B cell (primary cell): ENCODE measurements around the gene EXOC6. TPM values are rescaled to one million over a fixed set of nuclear protein-coding genes. Genes with fewer than 3 reads are reported as not detected.

Experiments used
- ATAC-seq: fragments of 200-7000 bp; cut with Tn5 transposase; one replicate; pipeline ENCODE4 v1.10.0; 2021; ENCODE audit warnings: low read depth, mild to moderate bottlenecking, moderate number of reproducible peaks, moderate library complexity
- CTCF ChIA-PET: fragments of 350-600 bp; sonication (Branson Sonifier 250); formaldehyde crosslinking; loops from one replicate; lab custom pipeline; 2021; ENCODE audit warnings: antibody characterized with exemption, inconsistent platforms; lab: Charles Lee
- POLR2A ChIA-PET: fragments of 350-600 bp; sonication (Branson Sonifier 250); formaldehyde crosslinking; loops from one replicate; lab custom pipeline; 2021; ENCODE audit warnings: antibody characterized with exemption; lab: Charles Lee
- DNase-seq: peaks from one replicate; pipeline ENCODE4 v3.0.0; 2013
- H2AFZ ChIP-seq: 2 replicates; pipeline ENCODE4 v1.6.1; 2012; ENCODE audit warnings: mild to moderate bottlenecking, low read depth, low read length; ENCODE audit not compliant: insufficient read depth, poor library complexity, severe bottlenecking
- H3K27ac ChIP-seq, 2 donors: 1 replicate in 1 of 2; 2 replicates in 1 of 2; pipeline ENCODE4 v1.5.1; 2012 to 2013; ENCODE audit warnings: low read length in 2 of 2, mild to moderate bottlenecking in 2 of 2, moderate library complexity in 1 of 2
- H3K27me3 ChIP-seq, 4 experiments: fragments of 200-600 bp in 1 of 4; sonication (generic) in 1 of 4; replicated peaks in 1 of 4; 1 replicate in 2 of 4; 2 replicates in 2 of 4; pipeline versions ENCODE4 v1.6.1 to v1.7.0; 2013 to 2016; ENCODE audit warnings: low read length in 3 of 4, mild to moderate bottlenecking in 2 of 4, mixed read lengths in 1 of 4, moderate library complexity in 1 of 4; ENCODE audit not compliant: insufficient read depth in 4 of 4, control insufficient read depth in 3 of 4; ENCODE audit errors: control extremely low read depth in 1 of 4
- H3K36me3 ChIP-seq, 2 experiments: replicated peaks in 1 of 2; 1 replicate in 1 of 2; 2 replicates in 1 of 2; pipeline versions ENCODE4 v1.6.1 to v1.7.1; 2013; ENCODE audit warnings: low read length in 1 of 2; ENCODE audit not compliant: insufficient read depth in 2 of 2, control insufficient read depth in 1 of 2; ENCODE audit errors: control extremely low read depth in 1 of 2, extremely low read depth in 1 of 2
- H3K4me1 ChIP-seq, 2 donors: fragments of 200-600 bp in 1 of 2; sonication (generic) in 1 of 2; 1 replicate in 1 of 2; 2 replicates in 1 of 2; pipeline versions ENCODE4 v1.5.1 to v1.6.1; 2013 to 2017; ENCODE audit warnings: low read length in 2 of 2; ENCODE audit not compliant: control insufficient read depth in 2 of 2, insufficient read depth in 2 of 2
- H3K4me2 ChIP-seq: replicated peaks from 2 replicates; pipeline ENCODE3; 2012; ENCODE audit warnings: mild to moderate bottlenecking, low read depth, low read length; ENCODE audit not compliant: poor library complexity, severe bottlenecking
- H3K4me3 ChIP-seq, 5 experiments: fragments of 200-600 bp in 1 of 5; sonication (generic) in 1 of 5; 1 replicate in 3 of 5; 2 replicates in 2 of 5; pipeline versions ENCODE4 v1.5.1 to v1.7.0; 2011 to 2016; ENCODE audit warnings: low read length in 4 of 5, mild to moderate bottlenecking in 4 of 5, low read depth in 2 of 5, control low read depth in 1 of 5, moderate library complexity in 1 of 5; ENCODE audit not compliant: insufficient read depth in 1 of 5; ENCODE audit errors: control extremely low read depth in 1 of 5, extremely low read depth in 1 of 5
- H3K79me2 ChIP-seq: fragments of 200-600 bp; sonication (generic); one replicate; pipeline ENCODE4 v1.6.0; 2016; ENCODE audit warnings: low read length; ENCODE audit not compliant: control insufficient read depth, insufficient read depth
- H3K9ac ChIP-seq: fragments of 200-600 bp; sonication (generic); 2 replicates; pipeline ENCODE4 v1.6.1; 2017; ENCODE audit warnings: mild to moderate bottlenecking, low read length, moderate library complexity
- H3K9me3 ChIP-seq, 3 donors: one replicate each; pipeline versions ENCODE4 v1.6.1 to v1.7.1; 2013; ENCODE audit warnings: low read length in 2 of 3; ENCODE audit not compliant: control insufficient read depth in 2 of 3, insufficient read depth in 1 of 3; ENCODE audit errors: control extremely low read depth in 1 of 3
- H4K20me1 ChIP-seq: 2 replicates; pipeline ENCODE4 v1.6.0; 2012; ENCODE audit warnings: mild to moderate bottlenecking, low read length; ENCODE audit not compliant: insufficient read depth, control insufficient read depth, poor library complexity, severe bottlenecking
- H3K27ac Mint-ChIP-seq: one replicate; pipeline ENCODE4 v1.8.0; 2021; ENCODE audit warnings: mixed read lengths
- H3K27me3 Mint-ChIP-seq: one replicate; pipeline ENCODE4 v1.8.0; 2021; ENCODE audit warnings: mixed read lengths
- H3K4me1 Mint-ChIP-seq: one replicate; pipeline ENCODE4 v1.8.0; 2021; ENCODE audit warnings: mixed read lengths
- H3K4me3 Mint-ChIP-seq: one replicate; pipeline ENCODE4 v1.8.0; 2021; ENCODE audit warnings: mixed read lengths
- H3K9me3 Mint-ChIP-seq: one replicate; pipeline ENCODE4 v1.8.0; 2022; ENCODE audit warnings: mixed read lengths; ENCODE audit not compliant: insufficient read depth
- CTCF ChIP-seq: fragments of 200-600 bp; IDR thresholded peaks from one replicate; pipeline ENCODE4 v1.8.0; 2022; ENCODE audit warnings: antibody characterized with exemption, mild to moderate bottlenecking
- EZH2 ChIP-seq: IDR thresholded peaks from 2 replicates; pipeline ENCODE4 v1.6.1; 2012; ENCODE audit warnings: borderline replicate concordance, low read depth, mild to moderate bottlenecking, moderate library complexity, low read length; ENCODE audit not compliant: insufficient read depth, poor library complexity, severe bottlenecking
- WGBS: methylation state at CpG from one replicate; pipeline ENCODE4 v1.1.5; 2013; ENCODE audit warnings: missing lambda C conversion rate; ENCODE audit not compliant: insufficient coverage; 5-methylcytosine and 5-hydroxymethylcytosine counted together
- intact Hi-C: fragments of 100-400 bp; cut with micrococcal nuclease; formaldehyde crosslinking; loops from one replicate; pipeline ENCODE4 v1.10.0; 2022
- polyA plus RNA-seq: library from polyadenylated mRNA; depleted of rRNA; stranded (reverse); fragments of >200 nt; gene quantifications from 2 replicates; pipeline ENCODE4 v1.2.3, GENCODE V29; 2012
- total RNA-seq, 2 donors: library from RNA; stranded (reverse); fragments of 120-200 nt in 1 of 2; gene quantifications; 1 replicate in 1 of 2; 2 replicates in 1 of 2; pipeline versions ENCODE4 v1.2.3 to v1.2.4, GENCODE V29; 2013 to 2022

Gene EXOC6
- total and polyA plus RNA-seq, 2 donors (not counting 1 experiment from before 2014, with no cell fraction given) = 7.9 to 22.6 TPM

GRCh38 chr10:92830478-92831389 lies 17.6 kb upstream of the EXOC6 start:
- Histone ChIP-seq H3K36me3 (no peaks in the 10 kb centered on the region), H3K79me2 (no peaks in the 10 kb centered on the region), H4K20me1 (no peaks in the 10 kb centered on the region), H3K27me3 (no peaks in the 10 kb centered on the region), H3K9ac (peak overlapping the region; percentile 45), H3K27ac (no peak overlapping the region), H3K4me2 (peak overlapping the region; percentile 73), H3K4me1 (peaks cover 10 to 15% of the 10 kb centered on the region in 2 donors), H3K4me3 (peak overlapping the region; percentile 3 to 51 (median 35)), H3K9me3 (no peaks in the 10 kb centered on the region), H2AFZ (peak overlapping the region; percentile 80)
- ChIA-PET POLR2A (interaction anchor here (0.7 kb wide), 1 partner anchor 13 kb away, joined by 3 read pairs; no protein-coding TSS in a partner anchor), CTCF (no interaction called here)
- Mint-ChIP-seq H3K9me3 (no peaks in the 10 kb centered on the region), H3K27ac (peak overlapping the region; percentile 60), H3K4me1 (peaks cover 34% of the 10 kb centered on the region), H3K4me3 (peak overlapping the region; percentile 77), H3K27me3 (no peaks in the 10 kb centered on the region)
- peak; percentile 45 for DNase-seq
- WGBS = 2% methylated on average over 5 of the region's 12 CpGs
- intact Hi-C loops = no loop called here
- peak; percentile 85 for ATAC-seq
- no peak for TF ChIP-seq CTCF
- TF ChIP-seq EZH2 = no peak

- no peak overlapping the region for H3K4me3 Mint-ChIP-seq
- ChIA-PET POLR2A (no interaction called here), CTCF (interaction anchor here (3.6 kb wide), 1 partner anchor 11 kb away, joined by 32 read pairs; no protein-coding TSS in a partner anchor)
- no peak for DNase-seq
- Histone ChIP-seq H2AFZ (no peak overlapping the region), H3K4me2 (no peak overlapping the region), H4K20me1 (no peaks in the 10 kb centered on the region), H3K9ac (no peak overlapping the region), H3K79me2 (no peaks in the 10 kb centered on the region), H3K9me3 (no peaks in the 10 kb centered on the region), H3K27ac (no peak overlapping the region), H3K4me1 (peaks cover 8 to 10% of the 10 kb centered on the region in 2 donors), H3K36me3 (no peaks in the 10 kb centered on the region), H3K27me3 (no peaks in the 10 kb centered on the region), H3K4me3 (no peak overlapping the region)
- WGBS = 97% methylated on average over 5 of the region's 10 CpGs
- peaks cover 24% of the 10 kb centered on the region for H3K4me1 Mint-ChIP-seq
- intact Hi-C loops = no loop called here
- ATAC-seq = no peak
- TF ChIP-seq EZH2 (no peak), CTCF (no peak)
- no peak overlapping the region for H3K27ac Mint-ChIP-seq
- H3K9me3 Mint-ChIP-seq = no peaks in the 10 kb centered on the region
- no peaks in the 10 kb centered on the region for H3K27me3 Mint-ChIP-seq
Measured at GRCh38 chr10:92832121-92832520, 16.2 kb upstream of the EXOC6 start.
